Umbilical cord (tissue), 2 donors: ENCODE measurements around the gene HACD3. TPM values are rescaled to one million over a fixed set of nuclear protein-coding genes. Genes with fewer than 3 reads are reported as not detected.
"Not testable (repeated sequence)": the region's sequence is repeated elsewhere in the genome, so short reads cannot be mapped to it uniquely, and the experiment has no call there.

Experiments used
- DNase-seq: peaks from one replicate; pipeline ENCODE4 v3.0.0-alpha.2; 2015; ENCODE audit warnings: low spot score
- total RNA-seq: library from RNA; depleted of rRNA; stranded (reverse); fragments of >200 nt; gene quantifications from one replicate; pipeline ENCODE4 v1.2.3, GENCODE V29; 2014; ENCODE audit warnings: low replicate concordance; ENCODE audit not compliant: insufficient read depth

HACD3 gene
- total RNA-seq, 1 donor from 2014 or later = 48.6 TPM

GRCh38 chr15:65549288-65549687 lies 19.0 kb downstream of the HACD3 start:
- DNase-seq = not testable (repeated sequence)

- DNase-seq = no peak
These were observed 20.4 kb downstream of the HACD3 start for GRCh38 chr15:65550681-65551098.

- DNase-seq = no peak
These were observed 20.9 kb downstream of the HACD3 start for GRCh38 chr15:65551183-65551582.

DNA sequence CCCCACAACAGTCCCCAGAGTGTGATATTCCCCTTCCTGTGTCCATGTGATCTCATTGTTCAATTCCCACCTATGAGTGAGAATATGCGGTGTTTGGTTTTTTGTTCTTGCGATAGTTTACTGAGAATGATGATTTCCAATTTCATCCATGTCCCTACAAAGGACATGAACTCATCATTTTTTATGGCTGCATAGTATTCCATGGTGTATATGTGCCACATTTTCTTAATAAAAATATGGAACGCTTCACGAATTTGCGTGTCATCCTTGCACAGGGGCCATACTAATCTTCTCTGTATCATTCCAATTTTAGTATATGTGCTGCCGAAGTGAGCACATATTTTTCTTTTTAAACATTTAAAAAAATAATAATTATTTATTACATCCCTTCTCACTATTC lies 22.6 kb downstream of the HACD3 start:
- not testable (repeated sequence) for DNase-seq

DNA sequence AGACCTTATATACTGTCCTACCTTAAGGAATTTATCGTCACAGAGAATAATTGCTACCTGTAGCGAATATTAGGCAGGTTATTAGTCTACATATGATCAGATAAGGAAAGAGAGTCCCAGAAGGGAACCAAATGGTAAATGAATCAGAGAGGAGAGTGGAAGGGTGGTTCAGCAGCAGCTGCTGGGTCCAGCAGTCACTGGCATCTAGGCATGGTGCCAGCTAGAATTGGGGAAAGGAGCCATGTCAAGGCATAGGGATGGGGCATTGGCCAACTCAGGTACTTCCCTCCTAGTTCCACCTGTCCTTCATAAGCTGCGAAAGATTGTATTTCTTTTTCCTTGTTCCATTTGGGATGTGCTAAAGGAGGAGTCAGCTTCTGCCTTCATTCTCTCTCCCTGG lies 23.4 kb downstream of the HACD3 start:
- DNase-seq = no peak

GRCh38 chr15:65556622-65557021 lies 26.4 kb downstream of the HACD3 start:
- DNase-seq = no peak

DNA sequence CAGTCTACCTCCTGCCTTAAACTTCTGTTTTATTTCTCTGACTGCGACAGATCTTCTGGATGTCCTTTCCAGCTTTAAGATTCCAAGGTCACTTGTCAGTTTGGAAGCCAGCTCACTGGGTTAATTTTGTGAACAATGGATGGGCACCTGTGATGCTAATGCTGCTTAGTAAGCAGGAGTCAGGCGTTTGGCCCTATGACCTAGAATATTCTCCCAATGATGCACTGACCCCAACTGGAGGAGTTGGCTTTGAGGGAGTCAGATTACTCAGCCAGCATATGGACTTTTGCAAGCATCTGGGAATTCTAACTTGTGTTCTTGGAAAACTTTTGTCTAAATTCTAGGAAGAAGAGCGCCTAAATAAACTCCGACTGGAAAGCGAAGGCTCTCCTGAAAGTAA lies 28.1 kb downstream of the HACD3 start:
- DNase-seq = no peak

DNA sequence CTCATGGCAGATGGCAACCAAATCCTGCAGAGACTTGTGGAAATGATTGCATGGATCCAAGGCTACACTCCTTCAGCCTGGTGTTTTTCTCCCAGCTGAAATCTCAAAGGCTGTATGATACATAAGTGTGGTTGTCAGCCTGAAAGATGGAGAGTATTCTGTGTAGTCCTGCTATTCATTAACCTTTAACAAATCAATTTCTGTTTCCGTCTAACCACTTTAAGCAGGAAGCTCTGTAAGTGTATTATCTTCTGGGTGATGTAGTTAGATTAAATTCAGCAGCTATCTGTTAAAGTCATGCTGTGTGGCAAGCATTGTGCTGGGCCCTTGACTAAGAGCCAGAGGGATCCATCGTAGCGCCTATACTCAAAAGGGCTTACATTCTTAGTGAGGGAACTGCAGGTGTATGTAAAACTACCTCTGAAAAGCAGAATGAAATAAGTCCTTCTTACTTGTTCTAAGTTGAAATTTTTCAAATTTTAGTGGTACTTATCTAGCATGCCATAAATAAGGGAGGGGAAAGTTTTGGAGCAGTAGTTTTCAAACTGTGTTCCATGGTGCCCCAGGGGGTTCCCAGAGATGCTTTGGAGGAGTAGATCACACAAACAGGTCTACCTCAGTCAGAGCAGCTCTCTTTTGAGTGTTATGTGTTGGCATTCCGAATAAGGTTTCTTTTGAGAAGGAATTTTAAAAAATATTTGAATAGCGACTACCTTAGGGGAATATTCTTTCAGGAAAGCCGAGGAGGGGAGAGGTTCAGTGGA lies 28.9 kb downstream of the HACD3 start:
- no peak for DNase-seq

DNA sequence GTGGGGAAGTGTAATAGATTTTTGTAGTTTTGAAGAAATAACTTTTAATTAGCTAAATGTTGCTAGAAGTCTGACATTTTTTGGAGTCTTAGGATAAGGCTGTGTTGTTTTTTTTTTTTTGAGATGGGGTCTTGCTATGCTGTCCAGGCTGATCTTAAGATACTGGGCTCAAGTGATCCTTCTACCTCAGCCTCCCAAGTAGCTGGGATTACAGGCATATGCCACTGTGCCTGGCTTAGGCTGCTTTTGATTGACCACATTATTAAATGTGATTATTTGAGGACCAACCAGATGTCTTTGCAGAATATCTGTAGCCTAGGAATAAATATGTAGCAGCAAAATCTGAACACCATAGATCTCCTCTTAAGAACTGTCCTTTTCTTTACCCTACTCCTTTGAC lies 29.7 kb downstream of the HACD3 start:
- DNase-seq = no peak

DNA sequence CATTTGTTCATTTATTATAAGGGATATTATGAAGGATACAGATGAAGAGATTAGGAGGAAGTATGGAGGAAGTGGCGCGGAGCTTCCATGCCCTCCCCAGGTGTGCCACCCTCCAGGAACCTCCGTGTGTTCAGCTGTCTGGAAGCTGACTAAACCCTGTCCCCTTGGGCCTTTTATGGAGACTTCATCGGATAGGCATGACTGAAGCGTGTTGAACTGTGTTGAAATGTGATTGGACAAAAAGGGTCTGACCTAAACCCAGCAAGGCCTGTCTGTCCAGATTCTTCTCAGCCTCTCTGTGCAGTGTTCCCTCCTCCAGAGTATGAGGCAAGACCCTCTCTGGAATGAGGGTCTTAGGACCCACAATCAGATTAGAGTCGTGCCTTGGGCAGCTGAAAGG lies 31.7 kb downstream of the HACD3 start:
- peak; percentile 68 for DNase-seq

GRCh38 chr15:65569728-65570127 lies 39.5 kb downstream of the HACD3 start:
- peak; percentile 11 for DNase-seq

- DNase-seq = no peak
These were observed 41.7 kb downstream of the HACD3 start for GRCh38 chr15:65571971-65572370.

- DNase-seq = no peak
These were observed 46.4 kb downstream of the HACD3 start for GRCh38 chr15:65576664-65577063.

GRCh38 chr15:65577129-65577996 lies 47.1 kb downstream of the HACD3 start:
- DNase-seq = no peak

- DNase-seq = no peak
These were observed 48.9 kb downstream of the HACD3 start for GRCh38 chr15:65578904-65579728.

DNA sequence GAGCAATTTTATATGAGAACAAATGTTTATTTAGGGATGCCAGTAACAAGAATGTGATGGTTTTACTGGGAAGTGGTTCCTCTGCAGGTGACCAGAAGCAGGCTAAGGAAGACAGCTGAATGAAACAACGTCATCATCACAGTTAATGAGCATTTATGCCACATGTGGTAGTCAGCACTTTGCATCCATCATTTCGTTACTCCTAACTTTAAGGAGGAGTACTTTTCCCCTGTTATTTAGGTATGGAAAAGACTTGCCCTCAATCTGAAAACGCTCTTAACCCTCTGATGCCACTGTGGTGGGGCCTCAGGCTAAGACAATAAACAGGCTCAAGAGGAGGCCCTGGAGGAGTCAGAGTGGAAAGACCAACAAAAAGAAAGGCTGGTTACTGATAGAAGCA lies 49.5 kb downstream of the HACD3 start:
- DNase-seq = peak; percentile 10

DNA sequence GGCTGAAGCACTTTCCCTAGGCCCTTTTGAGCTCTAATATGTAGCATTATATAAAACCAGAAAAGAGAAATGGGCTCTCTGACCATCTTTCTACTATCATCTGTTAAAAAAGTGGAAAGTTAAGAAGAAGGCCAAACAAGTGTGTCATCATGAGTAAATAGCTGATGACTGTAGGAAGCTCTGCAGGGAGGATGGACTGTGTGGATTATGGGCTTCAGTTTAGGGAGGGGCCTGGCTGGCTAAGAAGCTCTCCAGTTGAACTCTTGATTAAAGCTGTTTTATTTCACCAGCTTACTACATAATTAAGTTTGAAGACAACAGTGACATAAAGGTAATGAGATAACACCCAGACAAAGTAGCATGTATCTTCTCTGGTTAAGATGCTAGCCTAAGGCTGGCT lies 50.0 kb downstream of the HACD3 start:
- peak; percentile 89 for DNase-seq

GRCh38 chr15:65583701-65584100 lies 53.4 kb downstream of the HACD3 start:
- DNase-seq = peak; percentile 14

DNA sequence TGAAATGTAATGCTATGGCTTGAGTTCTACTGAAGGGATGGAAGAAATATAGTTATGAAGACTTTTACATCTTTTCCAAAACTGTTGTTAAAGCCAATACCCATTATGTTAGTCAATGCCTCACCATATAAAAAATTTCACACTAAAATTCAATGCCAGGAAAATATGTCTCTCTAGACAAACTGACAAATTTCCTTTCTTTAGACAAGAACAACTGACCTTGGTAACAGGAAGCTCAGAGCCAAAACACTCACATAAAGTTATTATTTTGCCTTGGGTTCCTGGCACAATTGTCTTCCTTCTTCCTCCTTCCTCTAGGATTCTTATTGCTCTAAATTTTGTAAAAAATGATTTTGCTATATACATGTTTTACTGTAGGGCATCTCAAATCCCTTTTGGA lies 54.0 kb downstream of the HACD3 start:
- no peak for DNase-seq

GRCh38 chr15:65587094-65587493 lies 56.8 kb downstream of the HACD3 start:
- DNase-seq = no peak

- no peak for DNase-seq
These were observed 65.7 kb downstream of the HACD3 start for GRCh38 chr15:65595960-65596359.

GRCh38 chr15:65598468-65598867 lies 68.2 kb downstream of the HACD3 start:
- no peak for DNase-seq
